Measurements from ENCODE around the gene NR5A2. TPM values are rescaled to one million over a fixed set of nuclear protein-coding genes. Genes with fewer than 3 reads are reported as not detected.
A peak's percentile ranks its signal among the peaks of the same experiment; 100 is the strongest.

The NR5A2 gene
- total and polyA plus RNA-seq, 2 donors (not counting 1 experiment from before 2014, with no cell fraction given), result 0.01 TPM; not detected in 1

- Histone ChIP-seq H4K20me1 (ENCODE audit: control insufficient read depth, extremely low read depth, insufficient read depth, low read length) (no peaks in the 10 kb centered on the region), H3K4me1 (ENCODE audit: control insufficient read depth, extremely low read depth, insufficient read depth, low read length) (no peaks in the 10 kb centered on the region), H3K9me3 (ENCODE audit: control insufficient read depth, insufficient read depth, low read depth, low read length) (no peaks in the 10 kb centered on the region), H3K27ac (ENCODE audit: insufficient read depth, low read length) (no peak overlapping the region), H3K27me3 (ENCODE audit: control insufficient read depth, insufficient read depth, low read length) (peaks cover 65% of the 10 kb centered on the region), H2AFZ (ENCODE audit: low read length) (no peak overlapping the region), H3K4me3 (replicated peaks in 1 of 4; ENCODE audit: control extremely low read depth in 1 of 4, insufficient read depth in 1 of 4, low read depth in 3 of 4, low read length in 4 of 4) (peak overlapping the region in 1 of 4 experiments; percentile 61), H3K9ac (ENCODE audit: insufficient read depth, low read length) (no peak overlapping the region), H3K4me2 (ENCODE audit: extremely low read depth, insufficient read depth, low read length) (no peak overlapping the region), H3K79me2 (ENCODE audit: control insufficient read depth, insufficient read depth, low read length) (no peaks in the 10 kb centered on the region), H3K36me3 (ENCODE audit: control insufficient read depth, insufficient read depth, low read length) (no peaks in the 10 kb centered on the region)
- TF ChIP-seq EZH2 (IDR thresholded peaks at IDR 0.05; ENCODE audit: low read length, missing control alignments) (no peak), CTCF (conservative IDR thresholded peaks at IDR 0.05 in 1 of 2, IDR thresholded peaks at IDR 0.05 in 1 of 2; ENCODE audit: low read depth in 1 of 2, low read length in 2 of 2) (no peak)
- no peak for DNase-seq (ENCODE audit: low read depth in 2 of 2)
These were observed 14.6 kb downstream of the NR5A2 start for GRCh38 chr1:200042119-200042551.

- Histone ChIP-seq H3K27ac (ENCODE audit: insufficient read depth, low read length) (no peak overlapping the region), H4K20me1 (ENCODE audit: control insufficient read depth, extremely low read depth, insufficient read depth, low read length) (no peaks in the 10 kb centered on the region), H3K4me1 (ENCODE audit: control insufficient read depth, extremely low read depth, insufficient read depth, low read length) (no peaks in the 10 kb centered on the region), H3K27me3 (ENCODE audit: control insufficient read depth, insufficient read depth, low read length) (peaks cover 58% of the 10 kb centered on the region), H3K36me3 (ENCODE audit: control insufficient read depth, insufficient read depth, low read length) (no peaks in the 10 kb centered on the region), H3K9ac (ENCODE audit: insufficient read depth, low read length) (no peak overlapping the region), H3K9me3 (ENCODE audit: control insufficient read depth, insufficient read depth, low read depth, low read length) (no peaks in the 10 kb centered on the region), H2AFZ (ENCODE audit: low read length) (no peak overlapping the region), H3K79me2 (ENCODE audit: control insufficient read depth, insufficient read depth, low read length) (no peaks in the 10 kb centered on the region), H3K4me2 (ENCODE audit: extremely low read depth, insufficient read depth, low read length) (no peak overlapping the region), H3K4me3 (replicated peaks in 1 of 4; ENCODE audit: control extremely low read depth in 1 of 4, insufficient read depth in 1 of 4, low read depth in 3 of 4, low read length in 4 of 4) (peak overlapping the region in 2 of 4 experiments; percentile 25 to 61)
- DNase-seq (ENCODE audit: low read depth in 2 of 2), result no peak
- no peak for TF ChIP-seq CTCF (conservative IDR thresholded peaks at IDR 0.05 in 1 of 2, IDR thresholded peaks at IDR 0.05 in 1 of 2; ENCODE audit: low read depth in 1 of 2, low read length in 2 of 2)
- TF ChIP-seq EZH2 (IDR thresholded peaks at IDR 0.05; ENCODE audit: low read length, missing control alignments), result peak; percentile 92
These were observed 15.2 kb downstream of the NR5A2 start for GRCh38 chr1:200042552-200043335.

GRCh38 chr1:200043336-200043668 is 15.8 kb downstream of the NR5A2 start:
- no peaks in the 10 kb centered on the region for H3K9me3 ChIP-seq (ENCODE audit: control insufficient read depth, insufficient read depth, low read depth, low read length)
- no peak overlapping the region for H3K4me3 ChIP-seq (replicated peaks in 1 of 4; ENCODE audit: control extremely low read depth in 1 of 4, insufficient read depth in 1 of 4, low read depth in 3 of 4, low read length in 4 of 4)
- H3K4me1 ChIP-seq (ENCODE audit: control insufficient read depth, extremely low read depth, insufficient read depth, low read length), result no peaks in the 10 kb centered on the region
- no peak overlapping the region for H3K9ac ChIP-seq (ENCODE audit: insufficient read depth, low read length)
- no peak overlapping the region for H2AFZ ChIP-seq (ENCODE audit: low read length)
- H4K20me1 ChIP-seq (ENCODE audit: control insufficient read depth, extremely low read depth, insufficient read depth, low read length), result no peaks in the 10 kb centered on the region
- TF ChIP-seq EZH2 (IDR thresholded peaks at IDR 0.05; ENCODE audit: low read length, missing control alignments) (no peak), CTCF (conservative IDR thresholded peaks at IDR 0.05 in 1 of 2, IDR thresholded peaks at IDR 0.05 in 1 of 2; ENCODE audit: low read depth in 1 of 2, low read length in 2 of 2) (no peak)
- H3K36me3 ChIP-seq (ENCODE audit: control insufficient read depth, insufficient read depth, low read length), result no peaks in the 10 kb centered on the region
- H3K27ac ChIP-seq (ENCODE audit: insufficient read depth, low read length), result no peak overlapping the region
- no peaks in the 10 kb centered on the region for H3K79me2 ChIP-seq (ENCODE audit: control insufficient read depth, insufficient read depth, low read length)
- H3K4me2 ChIP-seq (ENCODE audit: extremely low read depth, insufficient read depth, low read length), result no peak overlapping the region
- peaks cover 53% of the 10 kb centered on the region for H3K27me3 ChIP-seq (ENCODE audit: control insufficient read depth, insufficient read depth, low read length)
- peak in 1 of 2 donors; percentile 29 for DNase-seq (ENCODE audit: low read depth in 2 of 2)

Measured in fibroblast of lung (primary cell).